NCI-H774 (cell line): Measurements from ENCODE around the gene CACNA1G.

Experiments used
- DNase-seq: peaks from one replicate; lab custom pipeline; 2025; lab: John Stamatoyannopoulos, UW

The CACNA1G gene

DNA sequence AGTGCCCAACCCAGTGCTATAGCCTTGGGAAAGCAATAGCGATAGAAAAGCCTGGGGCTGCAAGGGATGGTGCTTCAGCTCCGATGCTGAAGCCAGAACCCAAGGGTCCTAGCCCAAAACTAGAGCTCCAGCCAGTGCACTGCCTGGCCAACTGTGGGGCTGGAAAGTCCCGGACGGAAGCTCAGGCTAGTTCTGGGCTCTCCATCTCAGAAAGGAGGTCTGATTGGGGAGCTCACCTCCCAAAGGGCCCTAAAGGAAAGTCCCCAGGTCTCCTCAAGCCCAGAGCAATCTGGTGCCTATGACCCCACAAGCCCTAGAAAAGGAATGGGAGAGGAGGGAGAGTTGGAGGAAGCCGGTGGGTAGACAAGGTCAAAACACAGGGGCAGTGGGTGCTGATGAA is 72.1 kb downstream of the CACNA1G start:
- DNase-seq, result no peak

DNA sequence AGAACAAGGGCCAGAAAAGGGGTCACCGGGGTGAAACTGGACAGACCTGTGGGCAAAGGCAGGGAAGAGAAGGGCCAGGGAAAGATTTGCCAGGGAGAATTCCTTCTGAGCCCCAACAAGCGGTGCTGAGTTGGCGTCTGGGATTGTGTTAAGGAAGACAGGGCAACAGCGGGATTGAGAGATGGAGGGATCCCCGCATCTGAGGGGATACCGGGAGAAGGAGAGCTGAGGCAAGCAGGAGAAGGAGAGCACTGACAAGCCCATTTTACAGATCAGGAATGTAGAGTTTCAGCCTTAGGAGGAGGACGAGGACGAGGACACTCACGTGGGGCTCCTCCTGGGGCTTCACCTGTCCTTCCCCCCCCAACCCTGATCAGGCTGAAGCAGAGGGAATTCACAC is 73.2 kb downstream of the CACNA1G start:
- no peak for DNase-seq

DNA sequence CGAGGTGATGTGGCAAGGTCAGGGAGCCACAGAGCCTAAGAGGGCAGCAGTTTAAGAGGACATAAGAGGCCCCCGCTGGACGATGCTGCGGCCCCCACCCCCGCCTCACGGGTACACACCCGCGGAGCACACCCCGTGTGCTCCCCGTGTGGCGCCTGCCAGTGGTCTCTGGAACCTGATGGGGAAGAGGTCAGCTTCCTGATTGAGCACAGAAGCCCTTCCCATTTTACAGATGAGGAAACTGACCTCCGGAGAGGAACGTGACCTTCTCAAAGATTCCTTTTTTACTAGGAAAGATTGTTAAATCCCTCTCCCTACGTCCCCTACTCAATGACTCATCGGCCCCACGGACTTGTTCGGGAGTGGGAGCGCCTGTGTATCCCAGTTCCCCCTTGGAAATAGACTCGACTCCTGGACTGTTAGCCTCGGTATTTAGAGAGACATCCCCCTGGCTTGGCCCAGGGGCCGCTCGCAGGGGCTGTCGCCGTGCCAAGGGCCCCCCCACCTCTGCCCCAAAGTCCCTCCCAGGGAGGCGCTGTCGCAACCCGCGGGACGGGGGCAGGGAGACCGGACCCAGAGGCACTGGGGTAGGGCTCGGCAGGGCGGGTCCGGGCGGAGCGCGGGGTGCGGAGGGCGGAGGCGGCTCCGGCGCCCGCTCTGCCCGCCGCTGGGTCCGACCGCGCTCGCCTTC is 73.9 kb downstream of the CACNA1G start, which contains the start of gene ABCC3:
Gene ABCC3 (plus strand): TSS at position 658 of the 691 bp plus-strand sequence. CDS start 56 bp downstream, outside the sequence.
- DNase-seq, result no peak

DNA sequence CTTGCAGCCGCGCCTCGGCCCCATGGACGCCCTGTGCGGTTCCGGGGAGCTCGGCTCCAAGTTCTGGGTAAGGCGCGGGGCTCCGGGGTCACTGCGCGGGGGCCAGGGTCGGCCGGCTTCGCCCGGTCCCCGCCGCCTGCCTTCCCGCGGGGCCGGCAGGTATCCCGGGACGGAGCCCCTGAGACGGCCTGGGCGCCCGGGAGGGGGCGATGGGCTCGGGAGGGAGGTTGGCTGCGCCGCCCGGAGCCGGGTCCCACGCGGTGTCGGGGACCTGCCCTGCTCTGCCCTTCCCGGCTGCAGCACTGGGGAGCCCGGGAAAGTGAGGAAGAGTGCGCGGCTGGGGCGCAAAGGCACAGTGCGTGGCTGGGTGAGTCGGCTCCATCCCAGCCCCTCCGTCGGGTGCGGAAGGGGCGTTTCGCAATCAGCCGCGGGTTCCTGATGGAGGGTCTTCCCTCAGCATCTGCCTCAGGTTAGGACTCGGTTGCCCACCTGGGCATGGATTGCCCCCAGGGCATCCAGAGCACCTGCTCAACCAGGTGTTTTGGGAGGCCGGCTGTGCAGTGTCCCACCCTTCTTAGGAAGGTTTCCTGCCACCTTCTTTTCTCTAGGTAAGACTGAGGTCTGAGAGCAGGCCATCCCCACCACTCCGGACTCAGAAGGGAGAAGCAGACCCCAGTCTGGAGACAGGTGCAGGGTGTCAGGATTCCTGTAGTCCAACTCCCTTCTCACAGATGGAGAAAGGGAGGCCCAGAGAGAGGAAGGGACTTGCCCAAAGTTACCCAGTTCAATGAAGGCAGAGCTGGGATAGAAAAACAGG is 74.6 kb downstream of the CACNA1G start:
- DNase-seq, result no peak

DNA sequence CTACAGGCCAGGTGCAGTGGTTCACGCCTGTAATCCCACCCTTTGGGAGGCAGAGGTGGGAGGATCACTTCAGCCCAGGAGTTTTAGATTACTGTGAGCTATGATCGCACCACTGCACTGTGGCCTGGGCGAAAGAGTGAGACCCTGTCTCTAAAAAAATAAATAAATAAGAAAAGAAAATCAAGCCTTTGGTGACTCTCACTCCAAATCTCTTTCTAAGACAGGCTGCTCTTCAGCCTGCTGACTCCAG is 75.1 kb downstream of the CACNA1G start:
- DNase-seq, result no peak

DNA sequence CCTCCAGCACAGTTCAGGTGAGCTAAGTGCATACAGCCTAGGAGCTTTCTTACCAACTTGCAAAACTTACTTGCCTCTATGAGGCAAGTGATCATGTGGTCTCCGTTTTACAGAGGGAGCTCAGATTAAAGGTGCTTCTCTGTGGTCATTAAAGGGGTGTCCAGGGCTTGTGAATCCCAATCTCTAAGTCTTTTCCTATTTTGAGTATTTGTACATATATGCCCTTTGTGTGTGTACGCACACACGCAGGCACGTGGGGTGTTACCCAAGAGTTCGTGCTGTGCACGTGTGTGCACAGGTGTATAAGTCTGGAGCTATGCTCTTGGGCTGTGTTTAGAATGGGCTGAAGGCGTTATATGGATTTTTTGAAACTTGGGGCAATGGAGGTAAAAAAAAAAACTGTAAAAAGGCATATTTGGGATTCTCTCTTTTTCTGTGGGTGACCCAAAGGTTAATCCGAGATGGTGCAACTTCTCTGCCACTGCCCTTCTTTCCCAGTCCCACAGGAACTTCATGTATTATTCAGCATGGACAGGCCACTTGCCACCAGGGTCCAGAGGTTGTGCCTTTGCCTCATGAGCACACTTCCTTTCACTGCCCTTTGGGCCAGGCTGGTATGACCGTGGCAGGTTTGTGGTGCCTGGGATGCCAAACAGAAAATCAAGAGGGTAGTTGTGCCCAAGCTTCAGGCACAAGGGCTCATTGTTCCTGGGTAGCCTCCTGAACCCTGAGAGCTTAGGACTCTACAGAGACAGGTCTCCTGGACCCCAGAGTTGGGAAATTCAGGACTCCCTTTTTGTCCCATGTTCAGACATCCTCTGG is 75.7 kb downstream of the CACNA1G start:
- DNase-seq, result no peak

DNA sequence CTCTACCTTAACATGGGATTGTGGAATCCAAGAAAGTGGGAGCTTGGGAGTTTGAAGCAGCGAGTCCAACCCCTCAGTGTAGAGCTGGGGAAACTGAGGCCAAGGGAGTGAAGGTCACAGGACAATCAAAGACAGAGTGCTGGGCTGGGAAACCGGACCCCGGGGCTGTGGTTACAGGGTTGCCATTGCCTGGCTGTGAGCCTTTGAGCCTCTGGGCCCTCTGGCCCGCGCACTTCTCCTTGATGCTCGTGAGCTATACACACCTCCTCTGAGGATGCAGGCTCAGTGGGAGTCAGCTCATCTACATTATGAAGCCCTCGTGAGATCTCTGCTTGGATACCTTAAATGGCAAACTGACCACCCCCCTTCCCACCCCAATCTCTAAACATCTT is 76.3 kb downstream of the CACNA1G start:
- DNase-seq, result no peak

DNA sequence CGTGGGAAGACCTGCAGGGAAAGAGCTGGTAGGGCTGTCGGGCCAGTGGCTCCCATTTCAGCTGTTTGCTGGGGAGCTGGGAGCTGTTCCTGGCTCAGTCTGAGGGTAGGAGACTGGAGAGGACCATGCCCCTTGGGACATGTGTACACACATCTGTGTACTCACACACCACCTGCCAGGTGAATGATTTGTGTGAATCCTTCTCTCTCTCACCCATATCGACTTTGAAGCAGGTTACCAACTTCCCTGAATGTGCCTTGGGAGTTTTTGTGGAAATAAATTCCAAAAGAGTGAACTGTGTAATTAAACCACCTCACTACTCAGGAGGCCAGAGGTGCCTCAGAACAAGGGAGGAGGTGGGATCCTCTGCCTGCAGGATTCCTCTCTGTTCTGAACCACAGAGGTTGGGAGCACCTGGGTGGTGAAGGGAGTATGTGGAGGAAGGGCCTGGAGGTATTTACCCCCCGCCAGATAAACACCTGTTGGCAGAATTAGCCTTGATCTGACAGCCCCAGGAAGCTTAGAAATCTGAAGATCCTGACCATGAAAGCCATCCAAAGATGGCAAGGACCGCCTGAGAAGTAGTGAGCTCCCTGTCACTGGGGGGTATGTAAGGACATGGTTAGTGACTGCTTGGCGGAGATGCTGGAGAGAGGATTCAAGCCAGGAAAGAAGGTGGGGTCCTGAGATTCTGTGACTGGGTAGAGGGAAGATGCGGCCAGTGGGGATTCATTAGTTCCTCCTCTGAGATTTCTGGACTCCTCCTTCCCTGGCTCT is 77.5 kb downstream of the CACNA1G start:
- no peak for DNase-seq

DNA sequence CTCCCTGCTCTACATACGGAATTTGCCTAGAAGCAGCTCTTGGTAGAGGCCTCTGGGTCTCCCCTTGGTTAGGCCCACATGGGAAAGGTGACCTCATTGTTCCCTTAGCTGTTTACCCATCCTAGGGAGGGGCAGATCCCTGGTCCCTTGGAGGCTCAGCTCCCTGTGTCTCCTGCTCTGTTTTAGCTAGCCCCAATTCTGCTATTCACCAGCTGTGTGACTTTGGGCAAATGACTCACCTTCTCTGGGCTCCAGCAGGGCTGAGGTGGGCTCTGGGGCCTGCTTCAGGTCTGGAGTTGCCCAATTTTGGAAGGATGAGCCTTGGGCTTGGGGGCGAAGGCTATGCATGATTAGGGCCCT is 78.1 kb downstream of the CACNA1G start:
- DNase-seq, result no peak

DNA sequence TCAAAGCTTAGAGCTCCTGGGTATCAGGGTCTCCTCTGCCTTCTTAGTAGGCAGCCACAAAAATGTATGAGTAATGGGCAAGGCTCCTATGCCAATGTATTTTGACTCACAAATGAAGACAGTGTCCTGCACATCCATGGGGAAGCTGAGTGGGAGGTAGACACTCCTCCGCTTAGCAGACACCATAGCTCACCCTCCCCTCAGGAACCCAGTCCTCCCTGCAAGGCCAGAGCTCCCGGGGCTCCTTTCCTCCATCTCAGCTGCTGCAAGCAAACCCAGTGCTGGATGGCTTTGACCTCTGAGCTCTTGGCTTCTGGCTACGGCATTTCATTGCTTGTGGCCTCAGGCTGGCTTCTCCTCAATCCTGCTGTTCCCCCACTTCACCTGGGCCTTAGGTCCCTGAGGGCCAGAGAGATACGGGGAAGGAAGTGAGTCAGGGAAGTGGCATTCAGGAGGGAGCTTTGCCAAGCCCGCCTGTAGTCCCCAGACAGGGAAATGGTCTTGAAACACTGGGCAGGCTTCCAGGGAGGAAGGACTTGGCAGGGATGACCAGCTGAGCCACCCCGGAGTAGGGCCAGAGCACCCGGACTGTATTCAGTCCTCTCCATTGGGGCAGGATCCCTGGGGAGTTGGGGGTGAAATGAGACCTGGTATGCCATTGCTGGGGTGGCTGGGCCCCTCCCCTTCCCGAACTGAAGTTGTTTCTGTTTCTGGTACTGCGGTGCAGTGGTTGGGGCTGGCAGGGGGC is 78.6 kb downstream of the CACNA1G start:
- DNase-seq, result peak; percentile 10

DNA sequence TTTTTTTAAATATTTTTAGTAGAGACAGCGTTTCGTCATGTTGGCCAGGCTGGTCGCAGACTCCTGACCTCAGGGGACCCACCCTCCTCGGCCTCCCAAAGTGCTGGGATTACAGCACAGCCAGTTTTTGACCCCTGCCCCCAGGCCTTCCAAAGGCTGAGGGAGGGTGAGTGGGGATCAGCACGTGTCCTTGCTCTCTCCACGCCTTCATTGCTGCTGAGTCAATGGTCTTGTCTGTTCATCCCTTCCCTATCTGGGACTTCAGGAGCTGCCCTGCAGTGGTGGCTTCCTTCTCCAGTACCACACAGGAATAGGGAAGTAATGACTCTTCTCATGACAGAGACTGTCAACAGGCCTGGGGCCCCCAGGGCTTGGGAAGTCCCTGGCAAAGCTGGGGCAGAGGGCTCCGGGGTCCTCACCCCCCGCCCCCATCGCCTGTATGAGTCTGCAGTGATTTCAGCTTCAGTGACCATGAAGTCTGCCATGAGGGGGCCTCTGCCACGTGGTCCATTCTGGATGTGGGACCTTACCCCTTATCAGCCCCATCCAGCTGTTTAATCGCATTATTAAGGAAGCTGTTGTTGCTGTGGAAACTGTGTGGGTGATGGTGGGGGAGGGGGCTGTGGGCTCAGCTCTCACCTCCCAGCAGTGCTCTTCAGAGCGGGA is 80.3 kb downstream of the CACNA1G start:
- DNase-seq, result no peak

DNA sequence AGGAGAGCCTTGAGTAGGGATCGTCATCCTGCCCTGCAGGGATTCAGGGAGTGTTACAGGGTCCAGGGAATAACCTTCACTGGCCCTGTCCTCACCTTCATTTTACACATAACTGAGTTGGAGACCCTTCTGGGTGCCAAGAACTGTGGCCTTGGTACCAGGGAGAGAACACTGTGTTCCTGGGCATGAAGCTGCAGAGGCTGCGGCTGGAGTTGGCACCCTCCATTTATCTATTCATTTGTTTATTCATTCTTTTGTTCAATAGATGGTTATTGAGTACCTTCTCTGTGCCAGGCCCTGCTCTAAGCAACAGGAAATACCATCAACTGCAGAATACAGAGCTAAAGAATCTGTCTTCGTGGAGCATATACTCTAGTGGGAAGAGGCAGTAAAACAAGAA is 80.8 kb downstream of the CACNA1G start:
- DNase-seq, result no peak

- no peak for DNase-seq
These were observed 81.7 kb downstream of the CACNA1G start for GRCh38 chr17:50642071-50642721.

DNA sequence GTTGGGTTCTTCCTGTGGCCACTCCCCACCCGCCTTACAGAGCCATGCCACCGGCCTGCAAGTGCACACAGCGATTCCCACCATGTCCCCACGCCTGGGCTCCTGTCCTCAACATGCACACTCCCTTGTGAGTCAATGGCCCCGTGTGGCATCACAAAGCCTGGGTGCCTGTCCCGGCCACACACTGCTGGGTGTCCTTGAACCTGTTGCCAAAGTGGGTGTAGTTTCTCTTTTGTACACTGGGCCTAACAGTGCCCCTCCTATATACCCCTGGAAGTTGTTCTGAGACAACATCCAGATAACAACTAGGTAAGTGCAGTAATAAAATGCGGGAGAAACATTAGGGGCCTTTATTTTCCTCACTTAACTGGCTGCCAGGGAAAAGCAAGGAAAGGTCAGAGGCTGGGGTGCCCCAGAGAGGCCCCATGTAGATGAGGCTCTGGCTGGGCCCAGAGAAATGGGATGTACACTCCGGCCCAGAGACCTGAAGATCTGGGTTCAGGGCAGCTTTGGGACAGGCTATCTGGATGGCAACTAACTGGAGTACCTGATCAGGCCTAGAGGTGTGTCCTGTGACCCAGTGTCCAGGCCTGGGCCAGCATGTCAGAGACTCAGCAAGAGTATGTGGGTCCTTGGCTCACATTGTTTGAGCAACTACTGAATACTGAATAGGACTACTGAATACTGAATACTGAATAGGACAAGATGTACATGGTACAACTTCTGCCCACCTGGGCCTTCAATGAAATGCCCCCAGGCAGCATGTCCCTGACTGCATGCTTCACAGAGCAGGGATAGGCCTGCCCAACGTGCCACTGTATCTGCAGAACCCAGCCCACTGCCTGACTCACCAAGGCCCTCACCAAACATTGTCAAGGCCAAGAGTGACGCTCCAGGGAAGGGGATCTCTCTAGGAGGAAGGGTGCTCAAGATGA is 82.5 kb downstream of the CACNA1G start:
- no peak for DNase-seq

DNA sequence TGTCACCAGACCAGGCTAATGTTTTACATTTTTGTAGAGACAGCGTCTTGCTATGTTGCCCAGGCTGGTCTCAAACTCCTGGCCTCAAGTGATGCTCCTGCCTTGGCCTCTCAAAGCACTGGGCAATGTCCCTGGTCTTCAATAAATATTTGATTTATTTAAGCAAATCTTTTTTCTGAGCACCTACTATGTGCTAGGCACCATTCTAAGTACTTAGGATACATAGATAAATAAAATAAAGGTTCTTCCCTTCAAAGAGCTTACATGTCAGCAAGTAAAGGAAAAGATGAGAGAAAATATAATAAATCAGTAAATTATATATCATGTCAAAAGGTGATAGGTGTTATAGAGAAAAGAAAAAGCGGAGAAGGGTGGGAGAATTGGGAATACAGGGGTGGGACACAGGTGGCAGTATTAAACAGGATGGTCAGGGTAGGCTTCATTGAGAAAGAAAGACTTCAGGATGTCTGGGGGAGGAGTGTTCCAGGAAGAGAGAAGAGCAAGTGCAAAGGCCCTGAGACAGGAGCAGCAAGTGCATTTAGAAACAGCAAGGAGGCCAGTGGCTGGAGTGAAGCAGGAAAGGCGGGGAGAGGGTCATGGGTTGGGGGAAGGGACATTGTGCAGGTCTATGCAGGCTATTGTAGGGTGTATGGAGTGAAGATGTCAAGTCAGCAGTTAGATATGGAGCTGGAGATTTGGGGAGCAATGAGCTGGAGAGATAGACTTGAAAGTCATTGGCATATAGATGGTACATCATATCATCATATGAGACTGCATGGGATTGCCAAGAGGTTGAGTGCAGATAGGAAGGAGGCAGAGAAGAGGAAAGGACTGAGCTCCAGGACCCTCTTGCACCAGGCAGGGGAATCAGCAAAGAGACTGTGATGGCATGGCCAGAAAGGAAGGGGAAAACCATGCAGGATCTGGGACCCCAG is 85.5 kb downstream of the CACNA1G start:
- no peak for DNase-seq

- no peak for DNase-seq
These were observed 86.7 kb downstream of the CACNA1G start for GRCh38 chr17:50647187-50647586.

DNA sequence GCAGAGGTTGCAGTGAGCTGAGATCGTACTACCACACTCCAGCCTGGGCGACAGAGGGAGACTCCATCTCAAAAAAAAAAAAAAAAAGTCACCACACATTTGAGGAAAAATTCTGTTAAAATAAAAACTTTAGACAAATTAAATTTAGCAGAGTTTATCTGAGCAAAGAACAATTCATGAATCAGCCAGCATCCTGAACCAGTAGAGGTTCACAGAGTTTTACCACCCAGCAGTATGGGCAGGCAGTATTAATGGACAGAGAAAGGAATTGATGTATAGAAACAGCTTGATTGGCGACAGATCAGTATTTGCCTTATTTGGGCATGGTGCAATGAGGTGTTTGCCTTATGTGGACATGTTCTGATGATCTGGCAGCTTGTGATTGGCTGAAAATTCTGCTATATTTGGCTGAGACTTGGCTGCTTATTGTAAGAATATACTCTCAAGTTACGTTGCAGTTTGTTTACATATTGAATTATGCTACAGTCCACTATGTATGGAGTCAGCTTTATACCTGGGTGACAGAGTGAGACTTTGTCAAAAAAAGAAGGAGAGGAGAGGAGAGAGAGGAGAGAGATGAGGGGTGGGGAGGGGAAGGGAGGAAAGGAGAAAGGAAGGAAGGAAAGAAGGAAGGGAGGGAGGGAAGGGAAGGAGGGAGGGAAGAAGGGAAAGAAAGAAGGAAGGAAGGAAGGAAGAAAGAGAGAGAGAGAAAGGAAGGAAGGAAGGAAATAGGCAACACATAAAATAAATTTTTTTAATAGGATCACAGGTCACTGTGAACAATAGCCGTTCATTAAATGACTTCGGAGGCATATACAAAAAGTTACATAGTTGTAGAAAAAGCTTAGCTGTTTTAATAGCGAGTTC is 88.8 kb downstream of the CACNA1G start:
- DNase-seq, result no peak
